Lung (tissue), 12 donors: Measurements from ENCODE around the gene IRAK3. TPM values are rescaled to one million over a fixed set of nuclear protein-coding genes. Genes with fewer than 3 reads are reported as not detected.

Experiments
- ATAC-seq: fragments of 200-7000 bp; cut with Tn5 transposase; one replicate; pipeline ENCODE4 v1.9.1; 2020; ENCODE audit warnings: moderate number of reproducible peaks; ENCODE audit not compliant: insufficient read depth, low FRiP score
- DNase-seq, 3 donors: peaks; one replicate each; pipeline ENCODE4 v3.0.0-alpha.2; 2013 to 2017
- H3K27ac ChIP-seq, 2 donors: one replicate each; pipeline ENCODE4 v1.5.1; 2013; ENCODE audit warnings: mild to moderate bottlenecking in 2 of 2, moderate library complexity in 2 of 2, control low read depth in 1 of 2, inconsistent platforms in 1 of 2, low read depth in 1 of 2, low read length in 1 of 2
- H3K27me3 ChIP-seq, 3 donors: one replicate each; pipeline ENCODE4 v1.5.1; 2013; ENCODE audit warnings: low read length in 2 of 3; ENCODE audit not compliant: control insufficient read depth in 3 of 3, insufficient read depth in 3 of 3
- H3K36me3 ChIP-seq, 4 donors: one replicate each; pipeline ENCODE4 v1.5.1; 2013; ENCODE audit warnings: low read length in 4 of 4, mild to moderate bottlenecking in 1 of 4, moderate library complexity in 1 of 4; ENCODE audit not compliant: control insufficient read depth in 4 of 4, insufficient read depth in 4 of 4
- H3K4me1 ChIP-seq, 5 donors: one replicate each; pipeline ENCODE4 v1.5.1; 2013; ENCODE audit warnings: low read length in 5 of 5, mild to moderate bottlenecking in 2 of 5, moderate library complexity in 1 of 5; ENCODE audit not compliant: control insufficient read depth in 5 of 5, insufficient read depth in 5 of 5
- H3K4me3 ChIP-seq: one replicate; pipeline ENCODE4 v1.5.1; 2013; ENCODE audit warnings: mild to moderate bottlenecking, control low read depth, moderate library complexity
- H3K9ac ChIP-seq, 2 donors: one replicate each; pipeline ENCODE4 v1.5.1; 2013; ENCODE audit warnings: low read length in 2 of 2, control low read depth in 1 of 2; ENCODE audit not compliant: insufficient read depth in 1 of 2
- H3K9me3 ChIP-seq, 4 donors: one replicate each; pipeline ENCODE4 v1.5.1; 2013; ENCODE audit warnings: low read length in 3 of 4, mild to moderate bottlenecking in 1 of 4, moderate library complexity in 1 of 4; ENCODE audit not compliant: control insufficient read depth in 4 of 4, insufficient read depth in 3 of 4
- WGBS, 2 donors: extraction: QIAGEN DNeasy Blood & Tissue Kit; methylation state at CpG; one replicate each; pipeline ENCODE4 v1.1.7; 2013; 5-methylcytosine and 5-hydroxymethylcytosine counted together
- polyA plus RNA-seq, 2 donors: library from polyadenylated mRNA; stranded (reverse); fragments of 200-250 nt; gene quantifications; one replicate each; pipeline ENCODE4 v1.2.1, GENCODE V29; 2013
- total RNA-seq, 2 donors: library from RNA; depleted of rRNA in 1 of 2; stranded (reverse); fragments of >200 nt in 1 of 2; gene quantifications; one replicate each; pipeline ENCODE4 v1.2.1, GENCODE V29; 2014 to 2021
- TF ChIP-seq, protein P1 (sequence below): IDR thresholded peaks from 2 replicates; pipeline ENCODE4 v1.5.1; 2012; ENCODE audit warnings: mild to moderate bottlenecking; ENCODE audit errors: control extremely low read depth, extremely low read depth
- donor health status: control.
- donor health status: control.
- donor health status: Bipolar disorder and iron deficiency.
- donor health status: healthy.
- donor health status: DM: yes; HTN: yes; CAD: no.

IRAK3 gene
- total and polyA plus RNA-seq, 4 donors = 7.8 to 77.2 (median 51.2) TPM

DNA sequence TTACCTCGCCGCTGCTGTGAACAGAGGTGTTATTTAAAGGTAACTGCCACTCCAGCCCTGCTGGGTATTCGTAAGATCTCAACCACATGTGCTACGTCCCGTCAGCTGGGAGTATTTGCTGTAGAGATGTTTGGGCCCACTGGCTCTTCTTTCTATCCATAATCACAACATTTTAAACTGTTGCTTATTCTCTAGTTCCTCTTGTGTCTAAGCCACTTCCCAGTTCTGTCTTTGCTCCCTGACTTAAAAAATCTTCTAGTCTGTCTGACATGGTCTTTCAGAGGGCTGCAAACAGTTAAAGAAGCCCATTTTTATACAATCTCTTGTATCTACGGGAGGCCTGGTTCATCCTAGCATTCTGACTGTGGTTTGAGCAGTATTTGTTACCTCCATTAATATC is 80.1 kb downstream of the IRAK3 start:
- Histone ChIP-seq H3K9ac (no peak overlapping the region), H3K9me3 (peaks cover 0 to 4% (median 0%) of the 10 kb centered on the region in 4 donors), H3K4me3 (no peak overlapping the region), H3K4me1 (no peaks in the 10 kb centered on the region), H3K27me3 (no peaks in the 10 kb centered on the region), H3K27ac (peak overlapping the region in 1 of 2 donors; percentile 20), H3K36me3 (no peaks in the 10 kb centered on the region)
- TF ChIP-seq, protein P1, sequence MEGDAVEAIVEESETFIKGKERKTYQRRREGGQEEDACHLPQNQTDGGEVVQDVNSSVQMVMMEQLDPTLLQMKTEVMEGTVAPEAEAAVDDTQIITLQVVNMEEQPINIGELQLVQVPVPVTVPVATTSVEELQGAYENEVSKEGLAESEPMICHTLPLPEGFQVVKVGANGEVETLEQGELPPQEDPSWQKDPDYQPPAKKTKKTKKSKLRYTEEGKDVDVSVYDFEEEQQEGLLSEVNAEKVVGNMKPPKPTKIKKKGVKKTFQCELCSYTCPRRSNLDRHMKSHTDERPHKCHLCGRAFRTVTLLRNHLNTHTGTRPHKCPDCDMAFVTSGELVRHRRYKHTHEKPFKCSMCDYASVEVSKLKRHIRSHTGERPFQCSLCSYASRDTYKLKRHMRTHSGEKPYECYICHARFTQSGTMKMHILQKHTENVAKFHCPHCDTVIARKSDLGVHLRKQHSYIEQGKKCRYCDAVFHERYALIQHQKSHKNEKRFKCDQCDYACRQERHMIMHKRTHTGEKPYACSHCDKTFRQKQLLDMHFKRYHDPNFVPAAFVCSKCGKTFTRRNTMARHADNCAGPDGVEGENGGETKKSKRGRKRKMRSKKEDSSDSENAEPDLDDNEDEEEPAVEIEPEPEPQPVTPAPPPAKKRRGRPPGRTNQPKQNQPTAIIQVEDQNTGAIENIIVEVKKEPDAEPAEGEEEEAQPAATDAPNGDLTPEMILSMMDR = no peak
- 49 to 71% methylated on average over 6 of the region's 6 CpGs for WGBS, 2 donors
- DNase-seq = no peak
- ATAC-seq = no peak

DNA sequence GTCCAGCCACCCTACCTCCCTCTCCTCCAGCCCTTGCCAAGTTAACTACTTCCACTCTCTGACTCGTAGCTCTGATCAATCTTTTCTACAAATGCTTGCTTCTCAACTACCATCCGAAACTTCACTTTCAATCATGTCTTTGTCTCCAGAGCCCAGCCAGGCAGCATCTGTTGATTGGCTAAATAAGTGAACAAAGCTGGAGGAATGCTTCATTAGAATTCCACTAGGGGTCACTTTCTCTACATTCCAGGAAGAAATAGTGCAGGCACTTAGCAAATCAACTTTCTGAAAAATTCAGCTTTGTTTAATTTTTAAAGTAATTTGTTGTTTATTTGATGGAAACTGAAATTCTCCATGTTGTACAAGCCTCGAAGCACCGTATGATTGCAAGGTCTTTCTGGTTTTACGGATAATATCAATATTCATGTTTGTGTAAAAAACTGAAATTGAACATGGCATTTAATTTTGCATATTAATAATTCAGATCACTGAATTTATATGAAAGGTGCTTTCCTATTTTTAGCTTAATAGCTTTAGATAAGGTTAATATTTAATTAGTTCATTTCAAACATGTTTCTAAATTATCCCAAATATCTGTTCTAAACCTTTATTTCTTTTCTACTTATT is 80.9 kb downstream of the IRAK3 start:
- Histone ChIP-seq H3K27me3 (no peaks in the 10 kb centered on the region), H3K4me1 (no peaks in the 10 kb centered on the region), H3K36me3 (no peaks in the 10 kb centered on the region), H3K27ac (no peak overlapping the region), H3K4me3 (no peak overlapping the region), H3K9ac (no peak overlapping the region), H3K9me3 (peaks cover 0 to 2% (median 0%) of the 10 kb centered on the region in 4 donors)
- 60 to 63% methylated on average over 5 of the region's 5 CpGs for WGBS, 2 donors
- ATAC-seq (no peak), DNase-seq (peak in 2 of 3 donors; percentile 52 to 63)
- TF ChIP-seq, protein P1 = peak; percentile 24

GRCh38 chr12:66270613-66271012 is 81.6 kb downstream of the IRAK3 start:
- ATAC-seq = no peak
- TF ChIP-seq, protein P1 = no peak
- DNase-seq = no peak
- Histone ChIP-seq H3K4me3 (no peak overlapping the region), H3K9ac (no peak overlapping the region), H3K9me3 (peaks cover 0 to 2% (median 0%) of the 10 kb centered on the region in 4 donors), H3K27ac (no peak overlapping the region), H3K27me3 (no peaks in the 10 kb centered on the region), H3K4me1 (no peaks in the 10 kb centered on the region), H3K36me3 (no peaks in the 10 kb centered on the region)
- WGBS, 2 donors = 36 to 68% methylated on average over 1 of the region's 1 CpG

- DNase-seq = no peak
- ATAC-seq = no peak
- Histone ChIP-seq H3K27me3 (no peaks in the 10 kb centered on the region), H3K4me3 (no peak overlapping the region), H3K9me3 (no peaks in the 10 kb centered on the region), H3K9ac (no peak overlapping the region), H3K4me1 (no peaks in the 10 kb centered on the region), H3K27ac (no peak overlapping the region), H3K36me3 (no peaks in the 10 kb centered on the region)
- WGBS, 2 donors = 63 to 65% methylated on average over 3 of the region's 3 CpGs
- TF ChIP-seq, protein P1 = no peak
Observed at GRCh38 chr12:66272650-66273049, 83.6 kb downstream of the IRAK3 start.
